GM12878 (cell line): ENCODE measurements around the gene LYRM2. TPM values are rescaled to one million over a fixed set of nuclear protein-coding genes. Genes with fewer than 3 reads are reported as not detected.

ENCODE experiments used
- ATAC-seq: fragments of 200-7000 bp; cut with Tn5 transposase; 3 replicates; pipeline ENCODE4 v1.9.1; 2020; ENCODE audit warnings: mild to moderate bottlenecking, moderate library complexity
- Bru-seq: library from RNA; stranded (reverse); fragments of 400-500 nt; gene quantifications from one replicate; lab custom pipeline; 2021; lab: Mats Ljungman, UMichigan
- BruChase-seq, 2 experiments: library from RNA; stranded (reverse); fragments of 400-500 nt; gene quantifications; one replicate each; lab custom pipeline; 2021; lab: Mats Ljungman, UMichigan
- BruUV-seq: library from RNA; stranded (reverse); fragments of 400-500 nt; replicated peaks from 2 replicates; lab custom pipeline; 2021; lab: Mats Ljungman, UMichigan
- CTCF ChIA-PET: fragments of 300-600 bp; sonication (Branson Sonifier 250); formaldehyde crosslinking; extraction: SDS; loops from one replicate; lab custom pipeline; 2021; ENCODE audit warnings: inconsistent platforms; lab: Yijun Ruan, JAX
- POLR2A ChIA-PET: fragments of 350-600 bp; formaldehyde crosslinking; extraction: SDS; loops from one replicate; lab custom pipeline; 2021; ENCODE audit warnings: inconsistent platforms; lab: Charles Lee
- RAD21 ChIA-PET: fragments of 300-600 bp; sonication (Branson Sonifier 250); formaldehyde crosslinking; loops from one replicate; lab custom pipeline; 2023; ENCODE audit warnings: antibody characterized with exemption; ENCODE audit not compliant: unreplicated experiment; lab: Charles Lee
- SMC1A ChIA-PET: fragments of 300-600 bp; sonication (Branson Sonifier 250); formaldehyde crosslinking; loops from one replicate; lab custom pipeline; 2023; ENCODE audit not compliant: unreplicated experiment, uncharacterized antibody; lab: Charles Lee
- DNase-seq: peaks from one replicate; pipeline ENCODE4 v3.0.0-alpha.2; 2011; ENCODE audit warnings: low read depth, low spot score
- FAIRE-seq: peaks from 3 replicates; lab custom pipeline; 2011; peaks lifted over from hg19 to GRCh38; lab: Jason Lieb, UNC
- H2AFZ ChIP-seq: 2 replicates; pipeline ENCODE4 v1.6.0; 2011; ENCODE audit warnings: low read depth, low read length, control low read depth; ENCODE audit not compliant: control insufficient read depth
- H3K27ac ChIP-seq: 2 replicates; pipeline ENCODE4 v1.5.1; 2011; ENCODE audit warnings: control low read depth; ENCODE audit not compliant: control insufficient read depth, insufficient read depth
- H3K27me3 ChIP-seq, 2 experiments: replicated peaks in 1 of 2; 2 replicates each; pipeline versions ENCODE4 v1.6.0 to v1.6.1; 2011; ENCODE audit warnings: low read length in 1 of 2; ENCODE audit not compliant: control insufficient read depth in 2 of 2, insufficient read depth in 2 of 2
- H3K36me3 ChIP-seq, 2 experiments: 2 replicates each; pipeline ENCODE4 v1.5.1; 2011; ENCODE audit warnings: low read length in 1 of 2; ENCODE audit not compliant: control insufficient read depth in 2 of 2, insufficient read depth in 2 of 2
- H3K4me1 ChIP-seq: 2 replicates; pipeline ENCODE4 v1.6.1; 2011; ENCODE audit warnings: mild to moderate bottlenecking, low read length, moderate library complexity, mixed read lengths; ENCODE audit not compliant: control insufficient read depth, insufficient read depth
- H3K4me2 ChIP-seq: 2 replicates; pipeline ENCODE4 v1.6.0; 2011; ENCODE audit warnings: control low read depth; ENCODE audit not compliant: control insufficient read depth, insufficient read depth
- H3K4me3 ChIP-seq: fragments of 200-600 bp; sonication (generic); 2 replicates; pipeline ENCODE4 v1.5.1; 2016
- H3K79me2 ChIP-seq: 2 replicates; pipeline ENCODE4 v1.6.0; 2011; ENCODE audit warnings: low read length; ENCODE audit not compliant: control insufficient read depth, insufficient read depth
- H3K9ac ChIP-seq: 2 replicates; pipeline ENCODE4 v1.8.0; 2011; ENCODE audit warnings: low read length, control low read depth, mixed read lengths; ENCODE audit not compliant: control insufficient read depth, insufficient read depth
- H3K9me3 ChIP-seq: replicated peaks from 3 replicates; pipeline ENCODE4 v1.5.1; 2011; ENCODE audit warnings: mild to moderate bottlenecking, low read length; ENCODE audit not compliant: control insufficient read depth, insufficient read depth
- H4K20me1 ChIP-seq: 2 replicates; pipeline ENCODE4 v1.6.0; 2011; ENCODE audit not compliant: control insufficient read depth, insufficient read depth
- BCLAF1 ChIP-seq: fragments of 450-650 bp; IDR thresholded peaks from 2 replicates; pipeline ENCODE4 v1.6.1; 2017; ENCODE audit warnings: antibody characterized with exemption, mild to moderate bottlenecking, moderate library complexity
- ESRRA ChIP-seq: IDR thresholded peaks from 2 replicates; pipeline ENCODE4 v1.6.1; 2012; ENCODE audit warnings: mild to moderate bottlenecking, low read length, improper control_type of control experiment
- EZH2 ChIP-seq: IDR thresholded peaks from 2 replicates; pipeline ENCODE4 v1.6.1; 2012; ENCODE audit warnings: low read depth, mild to moderate bottlenecking, control low read depth, inconsistent platforms, low read length, borderline replicate concordance; ENCODE audit not compliant: control insufficient read depth
- KLF5 ChIP-seq: fragments of 450-650 bp; IDR thresholded peaks from 2 replicates; pipeline ENCODE4 v1.6.1; 2014; ENCODE audit warnings: mild to moderate bottlenecking; ENCODE audit not compliant: partially characterized antibody
- NR2C2 ChIP-seq: IDR thresholded peaks from 2 replicates; pipeline ENCODE4 v1.6.1; 2011; ENCODE audit warnings: borderline replicate concordance, low read depth; ENCODE audit not compliant: control insufficient read depth, insufficient read length
- POU2F2 ChIP-seq: IDR thresholded peaks from 3 replicates; pipeline ENCODE4 v1.6.1; 2011; ENCODE audit warnings: low read depth, mild to moderate bottlenecking, low read length, borderline replicate concordance
- RFX5 ChIP-seq: IDR thresholded peaks from 2 replicates; pipeline ENCODE4 v1.6.1; 2011; ENCODE audit warnings: low read depth, low read length, improper control_type of control experiment
- SMAD5 ChIP-seq: IDR thresholded peaks from 2 replicates; pipeline ENCODE4 v1.6.1; 2016; ENCODE audit warnings: antibody characterized with exemption, low read depth
- ZBED1 ChIP-seq: IDR thresholded peaks from 2 replicates; pipeline ENCODE4 v1.6.1; 2016; ENCODE audit warnings: borderline replicate concordance
- WGBS: methylation state at CpG from one replicate; pipeline ENCODE4 v1.1.6; 2016; ENCODE audit warnings: low lambda C conversion rate; ENCODE audit not compliant: insufficient replicate concordance, insufficient coverage; ENCODE audit errors: missing lambda C conversion rate; 5-methylcytosine and 5-hydroxymethylcytosine counted together
- in situ Hi-C: fragments of 300-500 bp; cut with MboI; formaldehyde crosslinking; loops from 9 replicates; pipeline ENCODE4 v1.14.3; 2018; ENCODE audit warnings: mixed read lengths
- intact Hi-C: fragments of 100-400 bp; cut with micrococcal nuclease; formaldehyde crosslinking; loops from one replicate; pipeline ENCODE4 v1.14.2; 2022; ENCODE audit not compliant: unreplicated experiment
- long read RNA-seq, 2 experiments: library from polyadenylated mRNA; unstranded; transcript quantifications; one replicate each; pipeline ENCODE4 v2.0.0, GENCODE V29; 2019 to 2020
- polyA minus RNA-seq, 3 experiments: library from RNA; depleted of rRNA, polyadenylated mRNA; stranded (reverse); fragments of >200 nt; gene quantifications; 2 replicates each; pipeline ENCODE4 v1.2.3, GENCODE V29; 2011
- polyA plus RNA-seq, 11 experiments: library from polyadenylated mRNA; depleted of rRNA in 4 of 11; unstranded in 6 of 11; stranded (reverse) in 5 of 11; fragments of >200 nt; fragmentation: Nextera tagmentation in 4 of 11; fragmentation: Illumina TruSeq in 1 of 11; extraction: Ambion mirVana in 4 of 11; extraction: Trizol in 1 of 11; gene quantifications; 1 replicate in 1 of 11; 2 replicates in 10 of 11; pipeline versions ENCODE4 v1.2.1 to v1.2.3, GENCODE V29; 2011 to 2016; ENCODE audit warnings: inconsistent platforms in 2 of 11, missing spikeins in 2 of 11, low read depth in 1 of 11
- total RNA-seq, 4 experiments: library from RNA; depleted of rRNA in 3 of 4; stranded (reverse); fragments of >200 nt in 3 of 4; fragmentation: Illumina TruSeq in 1 of 4; extraction: Trizol in 1 of 4; gene quantifications; 2 replicates each; pipeline versions ENCODE4 v1.2.1 to v1.2.3, GENCODE V29; 2013 to 2021
- TF ChIP-seq, protein P1 (sequence below): fragments of 450-650 bp; formaldehyde crosslinking; IDR thresholded peaks from 2 replicates; pipeline ENCODE4 v1.5.0; 2022; ENCODE audit warnings: mild to moderate bottlenecking, missing genetic modification characterization

Gene LYRM2
- total RNA-seq (2013; cell fraction: nucleolus; rRNA removed), result 39.5 and 42.0 TPM in 2 replicates
- total RNA-seq (2014; rRNA removed) (15.5 and 17.2 TPM in 2 replicates), total RNA-seq (2014; rRNA removed; fragmentation: Illumina TruSeq; extraction: Trizol) (18.8 and 20.6 TPM in 2 replicates), total RNA-seq (2021) (23.6 and 25.1 TPM in 2 replicates), polyA plus RNA-seq (2011; rRNA removed) (33.8 and 62.2 TPM in 2 replicates), polyA plus RNA-seq (2014; fragmentation: Illumina TruSeq; extraction: Trizol) (27.9 and 40.8 TPM in 2 replicates), polyA plus RNA-seq (2014; fragmentation: Nextera tagmentation; extraction: Ambion mirVana) (10 to 100 TPM; 57.1 to 75.0 TPM), polyA plus RNA-seq (2014; rRNA removed) (14.9 and 18.5 TPM in 2 replicates), polyA plus RNA-seq (2016; fragmentation: Nextera tagmentation; extraction: Ambion mirVana) (10 to 100 TPM; 52.5 to 57.9 TPM), polyA minus RNA-seq (2011; rRNA and poly(A)+ RNA removed) (8.1 and 11.3 TPM in 2 replicates), Bru-seq, nascent RNA (percentile 57 among the genes with signal in this experiment), BruChase-seq, experiment 1, labeled RNA remaining after a 6-hour chase (percentile 56 among the genes with signal in this experiment), BruChase-seq, experiment 2, labeled RNA remaining after a 2-hour chase (percentile 57 among the genes with signal in this experiment)
- 29.8 TPM for polyA plus RNA-seq (2011; ENCODE audit: low read depth)
- 8.3 and 9.2 TPM in 2 replicates for polyA plus RNA-seq (2011; cell fraction: cytosol; rRNA removed)
- 9.0 and 10.0 TPM in 2 replicates for polyA plus RNA-seq (2011; cell fraction: nucleus; rRNA removed)
- 23.9 and 28.6 TPM in 2 replicates for polyA plus RNA-seq (2012)
- 4.1 and 6.7 TPM in 2 replicates for polyA minus RNA-seq (2011; cell fraction: cytosol; rRNA and poly(A)+ RNA removed)
- 8.2 and 13.0 TPM in 2 replicates for polyA minus RNA-seq (2011; cell fraction: nucleus; rRNA and poly(A)+ RNA removed)
- long read RNA-seq, experiment 1, full-length matches to known transcripts, result 10 of 15 reads
- long read RNA-seq, experiment 1, partial matches to known transcripts, result 1 of 15 reads
- long read RNA-seq, experiment 1, other reads (novel, unspliced or antisense), result 4 of 15 reads
- long read RNA-seq, experiment 2, full-length matches to known transcripts, result 47 of 66 reads
- long read RNA-seq, experiment 2, partial matches to known transcripts, result 4 of 66 reads
- long read RNA-seq, experiment 2, other reads (novel, unspliced or antisense), result 15 of 66 reads

DNA sequence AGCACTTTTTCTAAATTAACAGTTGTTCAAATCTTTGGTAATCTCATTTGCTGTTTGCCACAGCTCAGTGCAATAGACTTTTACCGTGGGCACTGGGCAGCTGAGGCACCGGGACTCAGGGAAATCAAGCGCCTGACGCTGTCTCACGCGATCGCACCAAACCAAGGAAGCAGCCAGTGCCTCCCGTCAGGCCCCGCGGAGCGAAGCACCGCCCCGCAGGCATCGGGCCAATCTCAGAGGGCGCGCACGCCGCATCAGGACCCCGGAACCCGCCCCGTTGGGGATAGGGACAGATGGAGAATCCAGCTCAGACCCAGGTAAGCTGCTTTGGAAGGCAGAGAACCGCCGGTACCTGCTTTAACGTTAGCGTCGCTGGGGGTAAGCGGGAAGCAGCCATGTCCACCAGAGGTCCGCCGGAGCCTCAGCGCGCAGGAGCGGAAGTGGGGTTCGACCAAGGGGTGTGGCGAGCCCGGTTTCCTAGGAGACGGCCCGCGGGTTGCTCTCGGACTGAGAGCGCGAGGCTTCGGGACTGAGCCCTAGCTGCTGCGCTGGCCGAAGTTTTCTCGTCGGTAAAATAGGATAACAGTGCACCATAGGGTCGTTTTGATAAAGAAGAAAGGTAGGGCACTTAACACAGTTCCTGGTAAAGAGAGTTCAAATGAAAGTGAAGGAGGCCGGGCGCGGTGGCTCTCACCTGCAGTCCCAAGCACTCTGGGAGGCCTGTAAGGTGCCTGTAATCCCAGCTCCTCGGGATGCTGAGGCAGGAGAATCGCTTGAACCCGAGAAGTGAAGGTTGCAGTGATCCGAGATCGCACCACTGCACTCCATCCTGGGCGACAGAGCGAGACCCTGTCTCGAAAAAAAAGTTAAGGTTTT is at the start of gene LYRM2:
TSS of gene LYRM2 (minus strand) at position 428 of the 876 bp plus-strand sequence. CDS start at position 397, 31 bp downstream.
- no peaks in the 10 kb centered on the region for H3K9me3 ChIP-seq
- peak within 1 kb of the TSS; percentile 87 for H3K4me3 ChIP-seq
- H3K4me2 ChIP-seq, result peak within 1 kb of the TSS; percentile 99
- ChIA-PET SMC1A (interaction anchor here (1.0 to 2.3 kb wide), 7 partner anchors 12 to 553 kb away, joined by 3 to 9 read pairs (median 4); partner anchors contain the start of gene ANKRD6), POLR2A (interaction anchor here (0.6 to 1.7 kb wide), 10 partner anchors 9 to 558 kb away, joined by 3 to 7 read pairs (median 4); partner anchors contain the start of gene PNRC1), CTCF (interaction anchor here (0.6 to 3.2 kb wide), 9 partner anchors 29 to 272 kb away, joined by 3 to 20 read pairs (median 4); no protein-coding TSS in a partner anchor), RAD21 (interaction anchor here (1.0 to 2.2 kb wide), 5 partner anchors 9 to 360 kb away, joined by 3 to 11 read pairs (median 4); no protein-coding TSS in a partner anchor)
- H2AFZ ChIP-seq, result peak within 1 kb of the TSS; percentile 100
- BruUV-seq, result no TSS peak
- peaks cover 0 to 8% of the 10 kb centered on the region in 2 experiments; a peak in 3 of 4 replicates for H3K36me3 ChIP-seq
- peaks cover 7% of the 10 kb centered on the region for H3K4me1 ChIP-seq
- DNase-seq (peak; percentile 71), FAIRE-seq (peak; percentile 89), ATAC-seq (peak; percentile 99)
- no peaks in the 10 kb centered on the region for H4K20me1 ChIP-seq
- peaks cover 16% of the 10 kb centered on the region for H3K79me2 ChIP-seq
- H3K27ac ChIP-seq, result peak within 1 kb of the TSS; percentile 99
- H3K27me3 ChIP-seq, result no peaks in the 10 kb centered on the region
- WGBS, result 2% methylated on average over 58 of the region's 58 CpGs
- intact Hi-C loops, result no loop called here
- in situ Hi-C loops, result no loop called here
- H3K9ac ChIP-seq, result peak within 1 kb of the TSS; percentile 96
- TF ChIP-seq ZBED1, result 0 out of 2 replicates have a peak, but pooled peaks have one; percentile 38
- no peak; the same call in 2 of the 3 replicates for TF ChIP-seq POU2F2
- TF ChIP-seq, protein P1, sequence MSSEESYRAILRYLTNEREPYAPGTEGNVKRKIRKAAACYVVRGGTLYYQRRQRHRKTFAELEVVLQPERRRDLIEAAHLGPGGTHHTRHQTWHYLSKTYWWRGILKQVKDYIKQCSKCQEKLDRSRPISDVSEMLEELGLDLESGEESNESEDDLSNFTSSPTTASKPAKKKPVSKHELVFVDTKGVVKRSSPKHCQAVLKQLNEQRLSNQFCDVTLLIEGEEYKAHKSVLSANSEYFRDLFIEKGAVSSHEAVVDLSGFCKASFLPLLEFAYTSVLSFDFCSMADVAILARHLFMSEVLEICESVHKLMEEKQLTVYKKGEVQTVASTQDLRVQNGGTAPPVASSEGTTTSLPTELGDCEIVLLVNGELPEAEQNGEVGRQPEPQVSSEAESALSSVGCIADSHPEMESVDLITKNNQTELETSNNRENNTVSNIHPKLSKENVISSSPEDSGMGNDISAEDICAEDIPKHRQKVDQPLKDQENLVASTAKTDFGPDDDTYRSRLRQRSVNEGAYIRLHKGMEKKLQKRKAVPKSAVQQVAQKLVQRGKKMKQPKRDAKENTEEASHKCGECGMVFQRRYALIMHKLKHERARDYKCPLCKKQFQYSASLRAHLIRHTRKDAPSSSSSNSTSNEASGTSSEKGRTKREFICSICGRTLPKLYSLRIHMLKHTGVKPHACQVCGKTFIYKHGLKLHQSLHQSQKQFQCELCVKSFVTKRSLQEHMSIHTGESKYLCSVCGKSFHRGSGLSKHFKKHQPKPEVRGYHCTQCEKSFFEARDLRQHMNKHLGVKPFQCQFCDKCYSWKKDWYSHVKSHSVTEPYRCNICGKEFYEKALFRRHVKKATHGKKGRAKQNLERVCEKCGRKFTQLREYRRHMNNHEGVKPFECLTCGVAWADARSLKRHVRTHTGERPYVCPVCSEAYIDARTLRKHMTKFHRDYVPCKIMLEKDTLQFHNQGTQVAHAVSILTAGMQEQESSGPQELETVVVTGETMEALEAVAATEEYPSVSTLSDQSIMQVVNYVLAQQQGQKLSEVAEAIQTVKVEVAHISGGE, result no peak
- TF ChIP-seq EZH2, result no peak
- TF ChIP-seq SMAD5, result peak; percentile 92
- TF ChIP-seq RFX5, result no peak; the same call in 1 of the 2 replicates
- TF ChIP-seq NR2C2, result no peak
- TF ChIP-seq KLF5, result peak; percentile 34
- no peak for TF ChIP-seq BCLAF1
- no peak for TF ChIP-seq ESRRA
